ENCODE measurements around the gene SH2D1A. TPM values are rescaled to one million over a fixed set of nuclear protein-coding genes. Genes with fewer than 3 reads are reported as not detected.

Gene SH2D1A
- total RNA-seq, 2 donors from 2014 or later, result 0.52 TPM; not detected in 1

DNA sequence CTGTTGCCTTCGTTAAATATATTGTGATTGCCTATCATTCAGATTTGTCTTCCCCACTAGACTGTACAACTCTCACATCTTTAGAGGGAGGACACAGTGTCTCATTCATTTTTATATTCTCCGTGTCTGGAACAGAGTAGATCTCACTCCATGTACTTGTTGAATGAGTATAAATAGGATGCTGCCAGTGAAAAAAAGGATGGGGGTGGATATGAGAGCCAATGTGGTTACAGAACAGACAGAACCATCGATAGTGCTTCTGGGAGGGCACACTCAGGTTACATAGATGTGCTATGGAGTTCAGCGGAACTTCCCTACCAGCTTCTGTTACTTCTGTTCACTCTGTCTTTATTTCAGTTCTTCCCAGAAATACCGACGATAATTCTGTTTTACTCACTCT lies 66.9 kb downstream of the SH2D1A start:
- Histone ChIP-seq H3K36me3 (replicated peaks in 1 of 2; ENCODE audit: insufficient read depth in 1 of 2, low read depth in 2 of 2) (no peaks in the 10 kb centered on the region), H3K4me3 (no peak overlapping the region), H3K27me3 (no peaks in the 10 kb centered on the region), H3K27ac (no peak overlapping the region), H3K4me1 (no peaks in the 10 kb centered on the region), H3K9me3 (no peaks in the 10 kb centered on the region)
- intact Hi-C loops (cut with DNase I), result no loop called here
- WGBS, 2 donors, result 75 to 83% methylated on average over 6 of the region's 6 CpGs
- TF ChIP-seq, protein P1, sequence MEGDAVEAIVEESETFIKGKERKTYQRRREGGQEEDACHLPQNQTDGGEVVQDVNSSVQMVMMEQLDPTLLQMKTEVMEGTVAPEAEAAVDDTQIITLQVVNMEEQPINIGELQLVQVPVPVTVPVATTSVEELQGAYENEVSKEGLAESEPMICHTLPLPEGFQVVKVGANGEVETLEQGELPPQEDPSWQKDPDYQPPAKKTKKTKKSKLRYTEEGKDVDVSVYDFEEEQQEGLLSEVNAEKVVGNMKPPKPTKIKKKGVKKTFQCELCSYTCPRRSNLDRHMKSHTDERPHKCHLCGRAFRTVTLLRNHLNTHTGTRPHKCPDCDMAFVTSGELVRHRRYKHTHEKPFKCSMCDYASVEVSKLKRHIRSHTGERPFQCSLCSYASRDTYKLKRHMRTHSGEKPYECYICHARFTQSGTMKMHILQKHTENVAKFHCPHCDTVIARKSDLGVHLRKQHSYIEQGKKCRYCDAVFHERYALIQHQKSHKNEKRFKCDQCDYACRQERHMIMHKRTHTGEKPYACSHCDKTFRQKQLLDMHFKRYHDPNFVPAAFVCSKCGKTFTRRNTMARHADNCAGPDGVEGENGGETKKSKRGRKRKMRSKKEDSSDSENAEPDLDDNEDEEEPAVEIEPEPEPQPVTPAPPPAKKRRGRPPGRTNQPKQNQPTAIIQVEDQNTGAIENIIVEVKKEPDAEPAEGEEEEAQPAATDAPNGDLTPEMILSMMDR (IDR thresholded peaks at IDR 0.05), result no peak
- ATAC-seq, result no peak
- DNase-seq, result no peak

DNA sequence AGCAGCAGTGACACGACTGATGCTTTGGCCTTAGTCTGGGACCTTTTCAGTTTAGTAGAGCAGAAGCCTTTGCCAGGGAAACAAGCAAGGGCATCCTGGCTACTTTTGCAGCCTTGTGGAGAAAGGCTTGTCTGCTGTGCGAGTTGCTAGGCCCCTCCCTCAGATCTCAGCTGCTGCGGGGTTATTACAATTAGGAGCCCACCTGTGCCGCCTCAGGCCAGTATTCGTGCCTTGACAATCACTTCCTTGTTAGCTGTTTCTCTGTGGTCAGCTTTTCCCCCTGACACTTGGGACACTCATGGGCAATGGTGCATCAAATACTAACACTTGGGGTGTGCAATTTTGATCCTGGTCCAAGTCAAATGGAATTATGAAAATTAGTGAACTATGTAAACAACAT lies 67.9 kb downstream of the SH2D1A start:
- ATAC-seq, result no peak
- Histone ChIP-seq H3K4me1 (no peaks in the 10 kb centered on the region), H3K36me3 (replicated peaks in 1 of 2; ENCODE audit: insufficient read depth in 1 of 2, low read depth in 2 of 2) (no peaks in the 10 kb centered on the region), H3K4me3 (no peak overlapping the region), H3K27me3 (no peaks in the 10 kb centered on the region), H3K9me3 (no peaks in the 10 kb centered on the region), H3K27ac (no peak overlapping the region)
- TF ChIP-seq POLR2A (IDR thresholded peaks at IDR 0.05), result no peak
- TF ChIP-seq, protein P1 (IDR thresholded peaks at IDR 0.05), result no peak
- intact Hi-C loops (cut with DNase I), result no loop called here
- no peak for DNase-seq
- 54 to 64% methylated on average over 4 to 5 of the region's 5 CpGs for WGBS, 2 donors

DNA sequence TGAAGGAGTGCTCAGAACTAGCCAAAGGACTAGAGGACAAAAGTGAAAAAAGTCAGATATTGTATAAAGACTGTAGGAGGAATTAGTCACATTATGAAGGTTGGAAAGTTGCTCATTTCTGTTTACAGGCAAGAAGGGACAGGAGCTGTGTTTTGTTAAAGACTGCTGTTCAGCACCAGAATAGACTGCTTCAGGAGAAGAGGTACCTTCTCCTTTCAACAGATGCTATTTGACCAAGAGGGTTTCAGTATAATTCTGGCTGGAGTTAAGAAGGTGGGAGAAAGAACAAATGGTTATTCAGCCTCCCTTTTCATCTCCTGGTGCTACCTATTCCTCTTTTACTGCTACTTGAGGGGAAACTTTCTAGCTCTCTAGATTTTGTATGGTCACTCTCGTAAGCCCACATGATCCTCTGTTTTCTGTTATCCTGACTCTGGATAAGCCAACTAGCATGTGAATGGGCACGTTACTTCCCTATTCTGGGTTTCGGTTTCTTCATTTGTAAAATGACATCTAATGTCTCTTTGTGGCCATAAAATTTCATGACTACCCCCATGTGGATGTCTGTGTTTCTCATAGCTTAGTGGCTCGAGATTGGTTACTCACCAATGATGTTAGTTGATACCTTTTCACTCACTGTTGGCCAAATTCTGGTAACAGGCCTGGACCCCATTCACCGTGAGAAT lies 68.9 kb downstream of the SH2D1A start:
- no peak overlapping the region for H3K27ac ChIP-seq
- ATAC-seq (no peak), DNase-seq (no peak)
- TF ChIP-seq, protein P1 (IDR thresholded peaks at IDR 0.05), result no peak
- TF ChIP-seq POLR2A (IDR thresholded peaks at IDR 0.05), result no peak
- H3K36me3 ChIP-seq (replicated peaks in 1 of 2; ENCODE audit: insufficient read depth in 1 of 2, low read depth in 2 of 2), result no peaks in the 10 kb centered on the region
- H3K9me3 ChIP-seq, result no peaks in the 10 kb centered on the region
- H3K27me3 ChIP-seq, result no peaks in the 10 kb centered on the region
- H3K4me3 ChIP-seq, result no peak overlapping the region
- intact Hi-C loops (cut with DNase I), result no loop called here
- WGBS, 2 donors, result 63 to 81% methylated on average over 5 of the region's 5 CpGs
- H3K4me1 ChIP-seq, result no peaks in the 10 kb centered on the region

DNA sequence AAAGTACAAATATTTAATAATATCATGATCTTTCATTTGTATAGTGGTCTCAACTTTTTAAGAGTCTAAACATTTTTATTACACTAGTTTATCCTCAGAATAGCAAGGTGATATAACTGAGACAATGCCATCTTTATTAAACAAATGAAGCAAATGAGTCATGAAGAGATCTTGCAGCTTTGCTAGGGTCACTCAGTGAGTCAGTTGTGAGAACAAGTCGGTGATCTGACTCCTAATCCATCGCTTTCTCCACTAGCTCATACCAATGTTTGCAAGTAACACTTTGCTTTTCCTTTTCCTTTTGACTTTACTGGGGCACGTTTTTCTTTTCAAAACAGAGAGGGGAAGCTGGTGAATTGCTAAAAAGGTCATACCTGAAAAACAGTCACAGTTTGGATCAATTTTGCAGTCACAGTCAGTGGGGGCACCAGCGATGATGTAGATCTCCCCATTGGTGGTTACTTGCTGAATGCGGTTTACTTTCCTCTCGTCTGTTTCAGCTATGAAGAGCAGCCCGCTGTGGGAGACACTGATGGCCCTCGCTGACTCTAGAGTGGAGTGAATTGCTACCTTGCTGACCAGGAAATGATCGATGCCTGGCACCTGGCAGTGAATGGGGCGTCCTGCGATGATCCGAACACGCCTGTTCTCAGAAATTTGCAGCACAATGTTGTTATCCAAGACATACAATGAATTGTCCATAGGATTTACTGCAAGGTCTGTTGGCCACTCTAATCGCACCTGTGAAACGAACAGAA lies 75.7 kb downstream of the SH2D1A start:
- Histone ChIP-seq H3K9me3 (no peaks in the 10 kb centered on the region), H3K27ac (no peak overlapping the region), H3K27me3 (no peaks in the 10 kb centered on the region), H3K4me1 (no peaks in the 10 kb centered on the region), H3K36me3 (replicated peaks in 1 of 2; ENCODE audit: insufficient read depth in 1 of 2, low read depth in 2 of 2) (no peaks in the 10 kb centered on the region), H3K4me3 (no peak overlapping the region)
- 73 to 75% methylated on average over 12 to 14 of the region's 15 CpGs for WGBS, 2 donors
- no peak for TF ChIP-seq POLR2A (IDR thresholded peaks at IDR 0.05)
- TF ChIP-seq, protein P1 (IDR thresholded peaks at IDR 0.05), result no peak
- DNase-seq (no peak), ATAC-seq (no peak)
- intact Hi-C loops (cut with DNase I), result no loop called here

Small RNA genes within 50 kb of the gene (small RNA-seq; reads per million reads assigned to genes)
- gene AL022718.1, result not detected

Other genes with a start within 250 kb of the SH2D1A start
- gene TEX13D, start 13.9 kb upstream of the SH2D1A start, total RNA-seq, result not detected

All from body of pancreas (tissue), 4 donors.